Neural cell (in vitro differentiated cells): Measurements from ENCODE around the gene ZNF768. TPM values are rescaled to one million over a fixed set of nuclear protein-coding genes. Genes with fewer than 3 reads are reported as not detected.
A peak's percentile ranks its signal among the peaks of the same experiment; 100 is the strongest.

Experiments
- H2AFZ ChIP-seq: fragments of 200-600, 300-800 bp; sonication (generic), shearing (Covaris generic); 2 replicates; pipeline ENCODE4 v1.6.0; 2014; ENCODE audit warnings: low read depth, mild to moderate bottlenecking, antibody characterized with exemption, low read length, moderate library complexity
- H3F3A ChIP-seq: fragments of 200-600 bp; shearing (Covaris generic); 2 replicates; pipeline ENCODE4 v1.6.1; 2016; ENCODE audit warnings: mild to moderate bottlenecking, moderate library complexity, mixed read lengths, antibody characterized with exemption, low read length; ENCODE audit not compliant: insufficient read depth, poor library complexity, severe bottlenecking
- H3K27ac ChIP-seq: fragments of 200-600, 300-800 bp; sonication (generic), shearing (Covaris generic); 2 replicates; pipeline ENCODE4 v1.5.1; 2014; ENCODE audit warnings: mild to moderate bottlenecking, low read length, moderate library complexity
- H3K27me3 ChIP-seq: fragments of 300-800, 200-600 bp; sonication (generic), shearing (Covaris generic); 2 replicates; pipeline ENCODE4 v1.6.0; 2014; ENCODE audit warnings: mild to moderate bottlenecking, low read depth, low read length, moderate library complexity; ENCODE audit not compliant: insufficient read depth
- H3K36me3 ChIP-seq: fragments of 300-800, 200-600 bp; sonication (generic), shearing (Covaris generic); 2 replicates; pipeline ENCODE4 v1.5.1; 2014; ENCODE audit warnings: mild to moderate bottlenecking, antibody characterized with exemption, low read length, moderate library complexity; ENCODE audit not compliant: insufficient read depth
- H3K4me2 ChIP-seq: fragments of 300-800, 200-600 bp; sonication (generic), shearing (Covaris generic); 2 replicates; pipeline ENCODE4 v1.6.0; 2014; ENCODE audit warnings: mild to moderate bottlenecking, low read length
- H3K4me3 ChIP-seq: fragments of 300-800, 200-600 bp; sonication (generic), shearing (Covaris generic); 2 replicates; pipeline ENCODE4 v1.5.1; 2014; ENCODE audit warnings: mild to moderate bottlenecking, low read length, moderate library complexity
- H3K79me2 ChIP-seq: fragments of 200-600 bp; shearing (Covaris generic); replicated peaks from 2 replicates; pipeline ENCODE4 v1.6.0; 2014; ENCODE audit warnings: mild to moderate bottlenecking, low read length, moderate library complexity; ENCODE audit not compliant: insufficient read depth
- H3K9ac ChIP-seq: fragments of 300-800, 200-600 bp; sonication (generic), shearing (Covaris generic); 2 replicates; pipeline ENCODE4 v1.6.1; 2016; ENCODE audit warnings: mild to moderate bottlenecking, low read length, mixed read lengths
- H3K9me2 ChIP-seq: fragments of 200-600 bp; shearing (Covaris generic); 2 replicates; pipeline ENCODE4 v1.6.1; 2016; ENCODE audit warnings: mild to moderate bottlenecking, low read length, mixed read lengths; ENCODE audit not compliant: insufficient read depth
- H3K9me3 ChIP-seq: fragments of 200-600, 300-800 bp; sonication (generic), shearing (Covaris generic); 2 replicates; pipeline ENCODE4 v1.6.1; 2016; ENCODE audit warnings: mild to moderate bottlenecking, mixed run types, low read length, moderate library complexity, mixed read lengths
- H4K20me1 ChIP-seq: fragments of 200-600 bp; shearing (Covaris generic); 2 replicates; pipeline ENCODE4 v1.6.1; 2016; ENCODE audit warnings: mild to moderate bottlenecking, mixed run types; ENCODE audit not compliant: insufficient read depth
- EP300 ChIP-seq: fragments of 450-650 bp; conservative IDR thresholded peaks from 2 replicates; pipeline ENCODE4 v1.6.1; 2014; ENCODE audit warnings: antibody characterized with exemption, mild to moderate bottlenecking, moderate library complexity; ENCODE audit not compliant: poor library complexity, severe bottlenecking
- EZH2 ChIP-seq: fragments of 200-600, 300-800 bp; shearing (Covaris generic), sonication (generic); IDR thresholded peaks from 2 replicates; pipeline ENCODE4 v1.6.1; 2014; ENCODE audit warnings: antibody characterized with exemption, low read length, borderline replicate concordance, mild to moderate bottlenecking; ENCODE audit not compliant: insufficient read depth, poor library complexity, severe bottlenecking
- MXI1 ChIP-seq: fragments of 450-650 bp; conservative IDR thresholded peaks from 2 replicates; pipeline ENCODE4 v1.6.1; 2014; ENCODE audit warnings: antibody characterized with exemption, mild to moderate bottlenecking; ENCODE audit not compliant: poor library complexity, severe bottlenecking
- POLR2AphosphoS5 ChIP-seq: IDR thresholded peaks from 2 replicates; pipeline ENCODE4 v1.6.1; 2012
- RAD21 ChIP-seq: fragments of 450-650 bp; conservative IDR thresholded peaks from 2 replicates; pipeline ENCODE4 v1.6.1; 2014; ENCODE audit warnings: antibody characterized with exemption, mild to moderate bottlenecking, moderate library complexity
- SMC3 ChIP-seq: fragments of 450-650 bp; conservative IDR thresholded peaks from 2 replicates; pipeline ENCODE4 v1.6.1; 2014; ENCODE audit warnings: antibody characterized with exemption, mild to moderate bottlenecking, moderate library complexity; ENCODE audit not compliant: poor library complexity
- TAF1 ChIP-seq: IDR thresholded peaks from 2 replicates; pipeline ENCODE4 v1.6.1; 2012; ENCODE audit warnings: low read depth
- polyA plus RNA-seq: library from polyadenylated mRNA; depleted of rRNA; stranded (reverse); fragments of >200 nt; gene quantifications from 2 replicates; pipeline ENCODE4 v1.2.3, GENCODE V29; 2014
- TF ChIP-seq, protein P1 (sequence below): fragments of 450-650 bp; IDR thresholded peaks from 2 replicates; pipeline ENCODE4 v1.5.1; 2014; ENCODE audit warnings: antibody characterized with exemption, mild to moderate bottlenecking, moderate library complexity; ENCODE audit not compliant: poor library complexity, severe bottlenecking
- TF ChIP-seq, protein P2 (sequence below): IDR thresholded peaks from 2 replicates; pipeline ENCODE4 v1.6.1; 2012; ENCODE audit warnings: borderline replicate concordance

The ZNF768 gene
- polyA plus RNA-seq, 1 donor from 2014 or later: 54.4 TPM

DNA sequence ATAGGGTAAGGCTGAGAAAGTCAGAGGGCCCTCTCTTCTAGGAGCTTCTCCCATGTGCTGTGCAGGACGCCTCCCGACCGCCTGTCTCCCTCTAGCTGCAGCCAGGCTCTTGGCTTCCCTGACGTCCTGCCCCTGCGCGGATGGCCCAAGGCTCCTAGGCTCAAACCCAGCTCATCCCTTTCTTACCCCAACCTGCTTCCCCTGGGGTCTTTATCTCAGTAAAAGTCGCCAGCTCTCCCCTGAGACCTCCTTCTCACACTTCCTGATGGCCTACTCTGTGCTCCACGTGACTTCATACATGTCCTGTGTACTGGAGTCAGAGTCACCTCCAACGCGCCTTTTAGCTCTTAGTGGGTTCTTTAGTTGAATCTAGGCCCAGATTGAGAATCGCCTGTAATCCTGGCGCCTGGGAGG lies 9.4 kb upstream of the ZNF768 start:
- peaks cover 11% of the 10 kb centered on the region for H3K79me2 ChIP-seq
- H3K9me2 ChIP-seq: no peaks in the 10 kb centered on the region
- peaks cover 6% of the 10 kb centered on the region for H3F3A ChIP-seq
- H2AFZ ChIP-seq: peak overlapping the region; percentile 89
- H3K27ac ChIP-seq: peak overlapping the region; percentile 87
- peak overlapping the region; percentile 71 for H3K4me2 ChIP-seq
- peak overlapping the region; percentile 86 for H3K9ac ChIP-seq
- no peaks in the 10 kb centered on the region for H3K36me3 ChIP-seq
- H3K27me3 ChIP-seq: no peaks in the 10 kb centered on the region
- no peaks in the 10 kb centered on the region for H3K9me3 ChIP-seq
- H4K20me1 ChIP-seq: no peaks in the 10 kb centered on the region
- TF ChIP-seq POLR2AphosphoS5 (no peak), RAD21 (peak; percentile 25), SMC3 (peak; percentile 23)
- TF ChIP-seq, protein P1, sequence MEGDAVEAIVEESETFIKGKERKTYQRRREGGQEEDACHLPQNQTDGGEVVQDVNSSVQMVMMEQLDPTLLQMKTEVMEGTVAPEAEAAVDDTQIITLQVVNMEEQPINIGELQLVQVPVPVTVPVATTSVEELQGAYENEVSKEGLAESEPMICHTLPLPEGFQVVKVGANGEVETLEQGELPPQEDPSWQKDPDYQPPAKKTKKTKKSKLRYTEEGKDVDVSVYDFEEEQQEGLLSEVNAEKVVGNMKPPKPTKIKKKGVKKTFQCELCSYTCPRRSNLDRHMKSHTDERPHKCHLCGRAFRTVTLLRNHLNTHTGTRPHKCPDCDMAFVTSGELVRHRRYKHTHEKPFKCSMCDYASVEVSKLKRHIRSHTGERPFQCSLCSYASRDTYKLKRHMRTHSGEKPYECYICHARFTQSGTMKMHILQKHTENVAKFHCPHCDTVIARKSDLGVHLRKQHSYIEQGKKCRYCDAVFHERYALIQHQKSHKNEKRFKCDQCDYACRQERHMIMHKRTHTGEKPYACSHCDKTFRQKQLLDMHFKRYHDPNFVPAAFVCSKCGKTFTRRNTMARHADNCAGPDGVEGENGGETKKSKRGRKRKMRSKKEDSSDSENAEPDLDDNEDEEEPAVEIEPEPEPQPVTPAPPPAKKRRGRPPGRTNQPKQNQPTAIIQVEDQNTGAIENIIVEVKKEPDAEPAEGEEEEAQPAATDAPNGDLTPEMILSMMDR: peak; percentile 57
- H3K4me3 ChIP-seq: peak overlapping the region; percentile 78

DNA sequence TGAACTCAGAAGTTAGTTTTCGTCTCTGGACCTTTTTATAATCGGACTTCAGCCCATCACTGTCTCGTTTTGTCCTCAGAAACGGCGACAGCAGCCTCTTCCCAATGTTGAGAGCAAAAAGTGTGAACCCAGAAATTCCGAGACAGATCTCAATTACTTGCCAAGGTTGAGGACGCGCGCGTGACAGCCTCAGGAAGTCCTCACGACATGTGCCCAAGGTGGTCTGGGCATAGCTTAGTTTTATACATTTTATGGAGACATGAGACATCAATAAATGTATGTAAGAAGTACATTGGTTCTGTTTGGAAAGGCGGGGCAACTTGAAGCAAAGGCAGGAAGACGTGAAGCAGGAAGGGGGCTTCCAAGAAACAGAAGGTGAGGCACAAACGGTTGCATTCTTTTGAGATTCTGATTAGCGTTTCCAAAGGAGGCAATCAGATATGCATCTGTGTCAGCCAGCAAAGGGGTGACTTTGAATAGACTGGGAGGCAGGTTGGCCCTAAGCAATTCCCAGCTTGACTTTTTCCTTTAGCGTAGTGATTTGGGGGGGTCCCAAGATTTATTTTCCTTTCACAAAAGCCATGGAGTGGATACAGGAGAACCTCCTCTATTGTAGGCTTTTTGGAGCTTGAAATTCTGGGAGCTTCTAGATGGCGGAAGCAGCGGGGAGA lies 8.9 kb upstream of the ZNF768 start:
- Histone ChIP-seq H3K27ac (peak overlapping the region; percentile 87), H3K4me3 (peak overlapping the region; percentile 78), H3F3A (peaks cover 6% of the 10 kb centered on the region), H3K9me3 (no peaks in the 10 kb centered on the region), H3K9me2 (no peaks in the 10 kb centered on the region), H4K20me1 (no peaks in the 10 kb centered on the region), H3K36me3 (no peaks in the 10 kb centered on the region), H2AFZ (peak overlapping the region; percentile 89), H3K9ac (peak overlapping the region; percentile 86), H3K79me2 (peaks cover 11% of the 10 kb centered on the region), H3K4me2 (peak overlapping the region; percentile 71), H3K27me3 (no peaks in the 10 kb centered on the region)
- TF ChIP-seq, protein P2, sequence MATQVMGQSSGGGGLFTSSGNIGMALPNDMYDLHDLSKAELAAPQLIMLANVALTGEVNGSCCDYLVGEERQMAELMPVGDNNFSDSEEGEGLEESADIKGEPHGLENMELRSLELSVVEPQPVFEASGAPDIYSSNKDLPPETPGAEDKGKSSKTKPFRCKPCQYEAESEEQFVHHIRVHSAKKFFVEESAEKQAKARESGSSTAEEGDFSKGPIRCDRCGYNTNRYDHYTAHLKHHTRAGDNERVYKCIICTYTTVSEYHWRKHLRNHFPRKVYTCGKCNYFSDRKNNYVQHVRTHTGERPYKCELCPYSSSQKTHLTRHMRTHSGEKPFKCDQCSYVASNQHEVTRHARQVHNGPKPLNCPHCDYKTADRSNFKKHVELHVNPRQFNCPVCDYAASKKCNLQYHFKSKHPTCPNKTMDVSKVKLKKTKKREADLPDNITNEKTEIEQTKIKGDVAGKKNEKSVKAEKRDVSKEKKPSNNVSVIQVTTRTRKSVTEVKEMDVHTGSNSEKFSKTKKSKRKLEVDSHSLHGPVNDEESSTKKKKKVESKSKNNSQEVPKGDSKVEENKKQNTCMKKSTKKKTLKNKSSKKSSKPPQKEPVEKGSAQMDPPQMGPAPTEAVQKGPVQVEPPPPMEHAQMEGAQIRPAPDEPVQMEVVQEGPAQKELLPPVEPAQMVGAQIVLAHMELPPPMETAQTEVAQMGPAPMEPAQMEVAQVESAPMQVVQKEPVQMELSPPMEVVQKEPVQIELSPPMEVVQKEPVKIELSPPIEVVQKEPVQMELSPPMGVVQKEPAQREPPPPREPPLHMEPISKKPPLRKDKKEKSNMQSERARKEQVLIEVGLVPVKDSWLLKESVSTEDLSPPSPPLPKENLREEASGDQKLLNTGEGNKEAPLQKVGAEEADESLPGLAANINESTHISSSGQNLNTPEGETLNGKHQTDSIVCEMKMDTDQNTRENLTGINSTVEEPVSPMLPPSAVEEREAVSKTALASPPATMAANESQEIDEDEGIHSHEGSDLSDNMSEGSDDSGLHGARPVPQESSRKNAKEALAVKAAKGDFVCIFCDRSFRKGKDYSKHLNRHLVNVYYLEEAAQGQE: no peak
- TF ChIP-seq SMC3 (peak; percentile 60), RAD21 (peak; percentile 50), POLR2AphosphoS5 (no peak), EZH2 (no peak), EP300 (no peak), TAF1 (peak; percentile 34), MXI1 (peak; percentile 94)
- TF ChIP-seq, protein P1: no peak
